NCI-H187 (cell line): ENCODE data around the gene FANCI.

Source experiments
- DNase-seq, 2 experiments: peaks; one replicate each; lab custom pipeline; 2025; lab: John Stamatoyannopoulos, UW

FANCI gene

DNA sequence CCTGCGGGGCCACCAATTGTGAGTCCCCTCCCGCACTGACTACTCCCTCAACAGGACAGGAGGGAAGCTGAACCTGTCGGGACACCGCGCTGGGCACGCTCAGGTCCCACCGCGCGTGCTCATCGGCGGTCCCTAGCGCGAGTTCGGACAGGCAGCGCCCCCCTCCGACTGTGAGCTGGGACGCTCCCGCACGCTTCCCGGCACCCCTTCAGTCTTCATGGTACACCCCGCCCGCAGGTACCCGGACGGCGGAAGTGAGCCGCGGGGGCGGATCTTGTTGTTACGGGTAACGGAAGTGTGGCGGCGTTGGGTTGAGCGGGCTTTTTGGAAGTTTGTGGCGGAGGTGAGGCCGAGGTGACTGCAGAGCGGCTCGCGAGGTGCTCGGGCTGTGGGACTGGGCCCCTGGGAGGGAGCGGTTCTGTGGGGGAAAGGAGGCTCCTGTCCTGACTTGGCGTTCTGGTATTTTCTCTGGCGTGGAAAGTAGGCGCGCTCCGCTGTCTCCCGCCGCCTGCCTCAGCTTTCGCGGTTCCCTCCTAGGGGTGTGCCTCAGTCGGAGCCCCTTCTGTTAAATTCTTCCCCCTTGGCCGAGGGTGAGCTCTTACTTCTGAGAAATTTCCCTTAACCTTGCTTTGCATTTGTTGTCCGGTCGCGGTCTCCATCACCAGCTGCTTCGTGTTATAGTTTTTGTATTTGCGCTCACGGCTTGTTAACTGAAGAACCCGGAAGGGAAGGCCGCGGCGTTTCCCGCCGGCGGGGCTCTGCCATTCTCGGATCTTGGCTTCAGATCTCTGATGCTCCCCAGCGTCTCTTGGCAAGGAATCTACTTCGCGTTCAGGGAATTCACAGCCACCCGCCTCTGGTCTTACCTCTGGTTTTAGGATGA is at the start of gene FANCI:
TSS of gene FANCI (plus strand) at position 289 of the 883 bp plus-strand sequence. CDS start 3,669 bp downstream, outside the sequence.
- DNase-seq = peak; percentile 70 to 91

DNA sequence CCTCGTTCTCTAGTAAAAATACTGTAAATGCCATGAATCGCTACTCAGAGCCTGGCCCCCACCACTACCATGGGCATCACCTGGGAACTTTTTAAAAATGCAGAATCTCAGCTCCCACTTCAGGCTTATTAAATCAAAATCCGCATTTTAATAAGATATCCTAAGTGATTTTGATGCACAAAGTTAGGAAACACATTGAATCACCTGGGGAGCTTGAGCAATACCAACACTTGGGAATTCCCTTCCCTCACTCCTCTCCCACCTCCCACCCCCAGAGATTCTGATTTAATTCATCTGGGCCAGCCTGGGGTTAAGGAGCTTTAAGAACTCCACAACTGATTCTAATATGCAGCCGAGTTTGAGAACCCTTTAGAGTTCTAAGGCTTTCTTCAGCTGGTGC is 49.2 kb upstream of the FANCI start:
- DNase-seq = no peak

DNA sequence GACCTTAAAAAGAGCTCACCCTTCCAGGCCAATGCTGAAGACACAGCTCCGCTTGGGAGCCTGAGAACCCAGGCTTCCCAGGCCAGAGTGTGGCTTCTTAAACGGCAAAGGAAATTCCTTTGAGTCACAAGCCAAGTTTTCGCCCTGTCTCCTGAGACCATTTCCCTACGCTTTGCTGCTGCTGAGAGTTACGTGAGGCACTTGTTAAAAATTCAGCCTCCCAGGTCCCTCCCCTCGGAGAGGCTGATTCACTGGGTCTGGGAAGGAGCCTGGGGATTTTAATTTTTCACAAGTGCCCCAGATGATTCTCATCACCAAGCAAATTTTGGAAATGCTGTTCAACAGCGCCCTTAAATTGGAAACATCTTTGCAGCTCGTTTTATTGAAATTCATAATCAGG is 47.9 kb upstream of the FANCI start:
- no peak for DNase-seq

DNA sequence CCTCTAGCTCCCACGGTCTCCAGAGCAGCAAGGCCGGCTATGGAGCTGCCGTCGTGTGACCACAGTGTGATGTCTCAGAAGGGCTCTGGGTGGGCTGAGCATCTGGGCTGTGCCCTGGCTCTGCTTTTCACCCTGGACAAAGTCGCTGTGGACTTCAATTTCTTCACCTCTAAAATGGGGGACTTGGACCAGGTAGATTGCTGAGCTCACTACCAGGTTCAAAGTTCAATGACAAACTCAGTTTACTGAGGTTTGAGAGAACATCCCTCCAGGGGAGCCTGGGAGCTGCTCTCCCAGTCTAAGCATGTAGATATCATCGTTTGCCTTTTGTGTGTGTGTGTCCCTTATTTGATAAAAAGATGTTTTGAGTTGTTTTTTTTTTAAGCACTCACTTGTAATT is 47.5 kb upstream of the FANCI start:
- no peak for DNase-seq

DNA sequence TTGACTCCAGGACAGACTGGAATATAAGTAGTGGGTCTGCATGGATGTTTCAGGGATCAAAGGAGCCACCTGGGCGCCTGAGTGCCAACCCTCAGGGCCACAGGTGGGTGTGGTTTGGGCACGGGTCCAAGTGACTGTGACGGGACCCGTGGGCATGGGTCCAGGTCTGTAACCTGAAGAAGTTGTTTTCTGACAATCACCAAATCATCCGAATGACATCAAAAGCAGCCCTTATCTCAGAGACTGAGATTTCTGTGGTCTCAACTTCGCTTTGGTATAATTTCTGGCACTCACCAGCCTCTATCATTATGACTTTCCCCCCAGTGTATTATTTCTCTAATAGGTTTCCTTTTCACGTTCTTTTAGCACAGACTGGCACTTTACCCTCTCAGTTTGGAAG is 46.8 kb upstream of the FANCI start:
- no peak for DNase-seq

DNA sequence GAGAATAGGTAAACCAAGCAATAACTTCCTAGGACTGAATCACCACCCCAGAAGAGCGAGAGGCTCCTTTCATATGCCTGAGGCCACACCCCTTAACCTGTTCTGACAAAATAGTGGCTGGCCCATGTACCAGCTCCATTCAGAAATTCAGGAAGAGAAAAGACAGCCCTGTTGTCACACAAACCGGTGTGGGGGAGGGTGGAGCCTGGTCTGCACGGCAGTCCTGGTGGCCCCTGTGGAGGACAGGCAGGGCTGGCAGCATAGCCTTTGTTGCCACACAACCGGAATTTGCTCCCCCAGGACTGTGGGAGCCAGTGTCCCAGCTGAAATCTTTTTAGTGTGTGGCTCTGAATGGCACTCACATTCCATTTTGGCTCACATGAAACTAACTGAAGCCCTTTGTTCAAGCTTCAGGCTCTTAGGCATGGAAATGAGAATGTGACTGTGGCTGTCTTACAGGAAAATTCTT is 46.2 kb upstream of the FANCI start:
- no peak for DNase-seq

DNA sequence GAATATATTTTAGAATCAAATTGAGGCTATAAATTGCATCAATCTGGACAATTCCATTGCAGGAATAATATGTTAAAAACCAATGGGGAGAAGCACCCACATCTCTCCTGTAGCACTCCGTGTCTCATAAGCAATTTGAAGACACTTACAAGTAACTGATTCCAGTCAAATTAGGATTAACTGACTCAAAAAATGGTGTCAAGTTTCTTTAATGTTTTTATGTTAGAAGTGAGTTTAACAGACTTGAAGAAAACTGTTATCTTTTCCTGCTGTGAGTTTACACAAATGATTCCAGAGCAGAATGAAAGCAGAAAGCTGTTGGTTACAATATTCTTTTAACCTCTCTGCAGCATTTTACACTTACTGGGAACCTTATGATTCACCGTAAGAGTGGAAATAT is 45.6 kb upstream of the FANCI start:
- DNase-seq = no peak

DNA sequence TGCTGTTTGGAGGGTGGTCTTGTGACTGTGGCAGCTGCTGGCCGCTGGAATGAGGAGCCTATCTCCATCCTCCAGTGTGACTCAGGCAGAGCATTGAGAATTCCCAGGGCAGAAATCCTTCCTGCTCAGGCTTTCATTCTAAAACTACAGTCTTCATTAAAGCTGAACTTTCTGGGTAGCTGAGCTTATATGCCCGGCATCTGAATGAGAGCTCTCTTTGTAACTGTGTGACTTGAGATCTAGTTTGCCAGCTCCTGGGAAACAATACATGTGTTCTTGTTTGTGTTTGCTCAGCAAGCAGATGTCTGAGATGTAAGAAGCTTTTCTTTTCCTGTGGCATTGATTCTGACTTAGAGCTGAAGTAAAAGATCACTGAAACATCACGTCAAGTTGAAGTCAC is 44.8 kb upstream of the FANCI start:
- DNase-seq = no peak

DNA sequence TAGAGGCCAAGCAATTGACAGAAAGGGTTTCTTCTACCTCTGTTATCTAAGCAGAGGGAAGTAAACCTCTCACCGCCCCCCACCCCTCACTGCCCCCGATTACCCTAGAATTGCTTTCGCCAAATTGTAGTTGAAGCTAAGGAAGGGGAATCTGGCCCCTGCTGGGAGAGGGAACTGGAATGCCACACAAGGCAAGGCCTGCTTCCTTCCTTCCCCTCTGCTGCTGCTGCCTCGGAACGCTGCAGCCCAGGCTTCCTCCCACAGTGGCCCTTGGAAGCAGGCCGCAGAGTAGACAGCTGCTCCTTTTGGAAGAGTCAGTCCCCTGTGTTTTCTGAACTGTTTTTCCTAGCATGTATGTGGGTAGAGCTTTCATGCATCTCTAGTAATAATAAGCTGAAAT is 44.0 kb upstream of the FANCI start:
- no peak for DNase-seq

DNA sequence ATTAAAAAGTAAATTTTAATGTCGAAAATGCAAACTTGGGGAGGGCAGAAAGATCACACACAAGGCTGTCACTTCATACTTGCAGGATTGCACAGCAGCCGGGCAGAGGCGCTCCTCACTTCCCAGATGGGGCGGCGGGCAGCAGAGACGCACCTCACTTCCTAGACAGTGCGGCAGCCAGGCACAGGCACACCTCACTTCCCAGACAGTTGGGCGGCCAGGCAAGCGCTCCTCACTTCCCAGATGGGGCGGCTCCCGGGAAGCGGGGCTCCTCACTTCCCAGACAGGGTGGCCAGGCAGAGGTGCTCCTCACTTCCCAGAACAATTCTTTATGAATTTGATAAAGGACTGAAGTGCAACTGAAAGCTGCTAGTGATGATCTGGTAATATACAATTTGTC is 43.6 kb upstream of the FANCI start:
- DNase-seq = no peak

DNA sequence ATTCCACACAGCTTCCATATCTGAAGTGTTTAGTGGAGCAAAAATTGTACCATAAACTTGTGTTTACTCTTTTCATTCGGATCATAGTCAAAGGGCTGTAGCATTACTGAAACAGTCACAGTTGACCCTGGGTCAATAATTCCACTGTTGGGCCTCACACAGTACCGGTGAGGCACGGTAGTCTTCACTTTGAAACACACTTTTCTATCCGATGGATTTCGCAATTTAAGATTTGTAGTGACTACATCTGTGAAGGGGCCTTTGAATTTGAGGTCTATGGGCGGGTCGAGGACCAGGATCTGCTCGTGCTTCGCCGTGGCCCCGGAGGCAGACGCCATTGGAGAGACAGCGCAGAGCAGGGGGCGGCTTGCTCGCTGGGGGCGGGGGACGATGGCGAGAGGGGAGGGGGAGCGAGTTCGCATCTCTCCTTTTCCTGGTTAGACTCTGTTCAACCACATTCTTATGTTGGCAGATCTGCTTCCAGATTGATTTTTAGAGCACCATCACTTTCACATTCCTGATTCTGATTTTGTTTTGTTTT is 42.2 kb upstream of the FANCI start:
- no peak for DNase-seq

DNA sequence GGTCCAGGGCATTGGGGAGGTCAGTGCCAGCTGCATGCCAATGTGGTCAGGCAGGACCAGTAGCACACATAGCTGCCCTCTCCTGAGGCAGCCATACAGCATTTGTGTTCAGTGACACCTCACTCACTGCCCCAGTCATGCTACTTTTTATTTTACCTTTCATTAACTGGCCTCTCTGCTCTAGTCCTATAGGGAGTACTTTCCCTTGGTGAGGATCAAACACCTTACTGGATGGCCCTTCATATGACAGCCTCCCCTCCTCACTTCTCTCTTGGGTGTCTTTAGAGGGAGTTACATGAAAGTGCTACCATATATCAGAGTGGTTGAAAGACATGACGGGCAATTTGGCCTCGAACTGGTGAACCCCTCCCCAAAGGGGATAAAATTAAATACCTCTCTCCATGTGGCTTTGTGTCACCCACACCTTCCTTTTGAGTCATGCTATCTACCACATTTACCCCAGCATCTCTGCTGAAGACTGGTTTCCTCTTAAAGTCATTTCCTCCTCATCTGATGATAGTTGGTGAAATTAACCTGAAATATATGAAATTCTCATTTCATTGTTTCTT is 40.0 kb upstream of the FANCI start:
- DNase-seq = no peak

DNA sequence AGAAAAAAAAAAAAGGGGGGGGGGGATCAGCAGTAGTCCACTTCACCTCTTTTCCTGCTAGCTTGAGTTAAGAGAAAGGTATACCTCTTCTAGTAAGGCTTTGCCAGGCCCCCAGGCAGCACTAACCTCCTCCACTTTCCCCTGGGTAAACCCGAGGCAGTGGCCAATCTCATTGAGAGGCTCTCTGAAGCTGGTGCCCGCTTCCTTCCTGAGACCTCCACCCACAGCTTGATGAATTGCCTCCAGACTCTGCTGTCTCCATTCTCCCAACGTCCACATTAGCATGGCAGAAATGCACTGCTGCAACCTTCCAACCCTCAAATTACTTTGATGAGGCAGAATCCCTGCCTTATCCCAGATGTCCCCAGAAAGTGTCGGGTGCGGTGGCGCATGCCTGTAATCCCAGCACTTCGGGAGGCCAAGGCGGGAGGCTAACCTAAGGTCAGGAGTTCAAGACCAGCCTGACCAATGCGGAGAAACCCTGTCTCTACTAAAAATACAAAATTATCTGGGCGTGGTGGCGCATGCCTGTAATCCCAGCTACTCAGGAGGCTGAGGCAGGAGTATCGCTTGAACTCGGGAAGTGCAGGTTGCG is 37.7 kb upstream of the FANCI start:
- DNase-seq = no peak

DNA sequence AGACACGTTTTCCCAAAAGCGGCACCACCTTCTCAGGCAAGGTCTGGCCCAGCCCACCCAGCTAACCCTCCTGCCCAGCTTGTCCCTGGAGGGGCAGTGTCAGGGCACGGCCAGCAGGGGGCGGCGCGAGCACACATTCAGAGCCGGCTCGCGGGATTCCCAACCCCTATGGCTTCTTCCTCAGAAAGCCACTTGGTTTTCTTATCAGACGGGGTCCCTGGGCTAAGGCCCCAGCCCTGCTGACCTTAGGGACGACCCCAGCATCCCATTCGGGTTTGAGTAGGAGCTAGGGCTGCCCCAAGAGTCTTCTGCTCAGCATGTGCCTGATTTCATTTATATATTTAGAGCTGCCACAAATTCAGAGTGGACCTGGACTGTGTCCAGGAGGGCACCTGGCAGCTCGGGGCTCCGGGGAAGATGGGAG is 36.9 kb upstream of the FANCI start:
- peak; percentile 18 to 34 for DNase-seq

DNA sequence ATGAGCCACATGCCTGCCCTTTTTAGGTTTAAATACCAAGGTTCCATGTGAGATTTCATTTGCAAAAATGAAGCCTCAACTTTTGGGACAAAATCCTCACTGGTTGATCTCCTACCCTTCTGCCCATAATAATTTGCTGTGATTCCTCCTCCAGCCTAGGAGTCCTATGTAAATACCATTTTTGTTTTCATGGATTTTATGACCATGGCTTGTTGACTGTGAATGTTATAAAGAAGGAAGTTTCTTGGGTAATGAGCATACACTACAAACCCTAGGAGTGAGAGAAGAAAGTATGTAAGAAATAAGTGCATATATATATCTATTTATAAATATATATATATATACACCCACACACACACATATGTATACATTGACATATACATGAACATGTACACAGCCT is 35.5 kb upstream of the FANCI start:
- no peak for DNase-seq

DNA sequence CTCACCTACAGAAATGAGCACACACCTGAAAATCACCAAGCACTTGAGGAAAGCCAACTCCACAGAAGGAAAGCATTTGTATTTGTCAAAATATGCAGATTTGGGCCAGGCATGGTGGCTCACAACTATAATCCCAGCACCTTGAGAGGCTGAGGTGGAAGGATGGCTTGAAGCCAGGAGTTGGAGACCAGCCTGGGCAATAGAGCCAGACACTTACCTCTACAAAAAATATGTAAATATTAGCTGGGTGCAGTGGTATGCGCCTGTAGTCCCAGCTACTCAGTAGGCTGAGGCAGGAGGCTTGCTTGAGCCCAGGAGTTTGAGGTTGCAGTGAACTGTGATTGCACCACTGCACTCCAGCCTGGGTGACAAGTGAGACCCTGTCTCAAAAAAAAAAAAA is 34.7 kb upstream of the FANCI start:
- DNase-seq = no peak

DNA sequence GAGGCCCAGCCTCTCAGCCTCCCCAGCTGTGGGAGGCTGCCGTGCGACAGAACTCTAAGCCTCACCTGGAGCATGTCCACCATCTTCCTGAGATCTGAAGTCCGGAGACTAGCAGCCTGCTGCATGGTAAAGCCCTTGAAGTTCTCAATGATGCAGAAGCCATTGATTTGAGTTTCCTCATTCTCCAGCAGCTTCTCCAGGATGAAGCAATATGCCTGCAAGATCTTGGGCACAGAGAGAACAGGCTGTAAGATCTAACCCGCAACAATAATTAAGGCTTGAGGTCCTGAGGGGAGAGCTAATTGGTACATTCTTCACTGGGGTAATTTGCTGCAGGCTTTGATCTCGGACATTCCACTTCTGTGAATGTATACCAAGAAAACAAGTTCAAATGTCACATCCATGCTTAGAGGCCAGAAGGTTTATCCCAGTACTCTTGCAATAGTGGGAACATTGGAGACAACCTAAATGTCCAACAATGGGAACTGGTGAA is 32.1 kb upstream of the FANCI start:
- DNase-seq = no peak

DNA sequence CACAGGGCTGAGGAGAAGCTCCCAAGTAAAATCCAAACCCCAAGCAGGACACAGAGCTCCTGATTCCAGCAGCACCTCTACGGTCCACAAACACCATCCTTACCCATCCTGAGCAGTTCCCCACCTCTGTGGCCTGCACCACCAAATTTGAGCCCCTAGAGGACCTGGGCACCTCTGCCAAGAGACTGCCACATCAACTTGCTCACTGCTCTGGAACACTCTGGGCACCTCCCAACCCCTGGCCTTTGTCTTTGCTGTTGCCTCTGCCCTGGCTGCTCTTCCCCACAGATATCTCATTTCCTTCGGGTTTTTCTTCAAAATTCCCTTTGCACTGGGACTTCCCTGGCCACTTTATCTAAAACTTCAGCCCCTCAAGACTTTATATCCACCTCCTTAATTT is 28.2 kb upstream of the FANCI start:
- no peak for DNase-seq

DNA sequence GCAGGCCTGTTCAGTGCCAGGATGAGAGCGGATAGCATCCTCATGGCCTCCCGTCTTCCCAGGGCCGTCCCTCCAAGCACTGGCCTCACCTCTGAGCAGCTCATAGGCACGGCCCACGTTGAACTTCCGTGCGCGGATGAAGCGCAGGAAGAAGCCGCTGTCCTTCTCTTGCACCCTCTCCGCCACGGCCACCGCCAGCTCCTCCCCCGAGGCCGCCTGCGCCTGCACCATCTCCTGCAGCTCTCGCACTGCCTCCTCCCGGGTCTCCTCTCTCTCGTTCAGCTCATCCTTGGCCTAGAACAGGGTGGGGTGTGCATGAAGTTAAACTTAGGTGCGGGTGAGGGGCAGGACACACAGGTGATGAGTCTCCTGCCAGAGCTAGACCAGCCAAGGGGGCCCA is 26.7 kb upstream of the FANCI start:
- no peak for DNase-seq

DNA sequence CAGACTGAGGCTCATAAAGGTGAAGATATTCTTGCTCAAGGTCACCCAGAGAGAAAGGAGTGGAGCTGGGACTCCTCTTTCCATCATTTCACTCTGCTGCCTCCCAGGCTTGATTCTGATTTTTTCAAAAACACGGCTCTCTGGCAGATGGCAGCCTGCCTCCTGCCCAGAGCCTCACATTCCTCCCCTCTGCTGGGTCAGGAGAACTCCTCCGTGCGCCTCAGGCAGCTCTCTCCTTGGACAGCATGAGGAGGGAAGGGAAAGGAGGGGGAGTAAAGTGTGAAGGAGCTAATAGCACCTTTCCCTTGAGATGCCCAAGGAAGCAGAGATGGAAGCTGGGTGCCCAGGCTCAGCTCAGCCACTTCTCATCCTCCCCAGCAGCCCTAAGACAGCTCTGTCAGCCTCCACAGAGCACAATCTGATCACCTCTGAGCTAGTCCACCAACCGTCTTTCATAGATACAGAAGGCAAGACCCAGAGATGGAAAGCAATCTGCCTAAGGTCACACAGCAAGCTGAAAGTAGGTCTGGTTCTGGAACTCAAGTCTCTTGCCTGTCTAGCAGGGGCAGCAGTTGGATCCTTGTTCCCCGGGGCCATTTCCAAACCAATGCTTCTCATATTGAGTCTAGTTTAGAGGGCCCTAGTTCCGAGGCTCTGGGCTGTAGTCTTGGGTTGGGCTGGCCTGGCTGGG is 25.9 kb upstream of the FANCI start:
- DNase-seq = no peak

DNA sequence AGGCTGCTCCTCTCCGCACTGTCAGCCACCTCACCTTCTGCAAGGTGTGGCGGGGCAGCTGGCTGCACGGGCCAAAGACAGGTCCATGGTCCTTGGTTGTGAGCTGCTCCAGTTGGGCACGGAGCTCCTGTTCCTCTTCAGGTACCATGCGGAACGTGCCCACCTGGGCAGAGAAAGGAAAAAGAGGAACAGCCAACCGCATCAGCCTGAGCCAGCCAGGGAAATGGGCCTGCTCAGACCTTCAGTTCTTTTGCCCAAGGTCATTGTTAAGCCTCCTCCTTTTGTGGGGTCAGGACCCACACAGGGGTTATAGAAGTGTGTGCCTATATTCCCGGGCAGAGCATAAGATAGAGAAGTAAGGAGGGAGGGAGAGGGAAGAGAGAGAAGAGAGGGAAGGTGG is 25.2 kb upstream of the FANCI start:
- DNase-seq = no peak

DNA sequence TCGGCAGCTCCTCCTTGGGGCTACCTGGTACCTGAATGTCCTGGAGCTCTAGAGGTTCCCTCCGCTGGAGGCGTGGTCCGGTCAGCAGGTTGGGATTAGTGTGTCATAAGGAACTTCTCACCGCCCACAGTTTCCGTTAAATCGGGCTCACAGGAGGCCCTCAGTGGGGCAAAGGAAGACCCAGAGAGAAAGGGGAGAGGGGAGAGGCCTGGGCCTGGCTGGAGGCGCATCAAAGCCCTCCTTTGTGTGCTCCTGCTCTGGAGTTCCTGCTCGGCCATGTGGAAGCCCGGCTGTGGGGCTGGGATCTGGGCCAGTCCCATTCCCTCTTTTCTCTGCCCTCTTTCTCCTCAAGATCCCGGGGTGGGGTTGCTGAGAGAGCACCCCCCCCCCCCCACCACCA is 22.2 kb upstream of the FANCI start, which contains the start of gene RLBP1:
TSS of gene RLBP1 (minus strand) at position 37 of the 400 bp plus-strand sequence. CDS start 2,604 bp downstream, outside the sequence.
- DNase-seq = no peak
